Anterior cingulate cortex (tissue), 58 donors: ENCODE data around the gene FAAP20.

ENCODE experiments used
- DNase-seq, 58 donors: peaks; one replicate each; lab custom pipeline; 2025; lab: John Stamatoyannopoulos, UW

Gene FAAP20

DNA sequence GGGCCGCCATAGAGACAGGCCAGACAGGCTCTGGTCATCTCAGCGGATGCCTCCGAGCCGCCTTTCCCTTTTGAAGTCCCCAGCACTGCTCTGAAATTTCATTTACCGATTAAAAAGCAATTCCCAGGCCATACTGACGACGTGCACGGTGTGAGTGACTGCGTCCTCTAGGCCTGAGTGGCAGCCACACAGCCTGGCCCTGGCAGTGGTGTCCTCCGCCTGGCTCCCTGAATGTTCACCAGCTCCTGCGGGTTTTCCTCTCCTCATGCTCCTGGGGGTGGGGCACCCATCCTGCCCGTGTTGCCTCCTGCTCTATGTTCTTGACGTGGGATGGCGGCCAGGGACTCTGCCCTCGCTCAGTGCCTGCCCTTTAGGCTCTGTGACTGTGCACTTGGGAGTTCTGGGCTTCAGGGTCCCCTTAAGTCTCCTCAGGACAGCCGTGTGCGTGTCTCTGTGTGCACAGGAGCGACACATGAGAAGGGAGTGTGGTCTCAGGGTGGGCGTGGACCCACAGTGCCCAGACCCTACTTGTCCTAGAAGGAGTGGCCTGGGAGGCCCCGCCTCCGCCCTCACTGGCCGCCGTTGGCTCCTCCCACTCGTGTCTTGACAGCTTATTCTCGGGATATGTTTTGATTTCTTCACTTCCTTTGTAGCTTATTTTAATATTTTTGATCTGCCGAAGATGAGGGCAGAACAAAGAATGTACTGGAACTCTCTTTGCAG, 37.1 kb upstream of the FAAP20 start:
- peak in 48 of 58 donors; percentile 20 to 77 (median 50) for DNase-seq

DNA sequence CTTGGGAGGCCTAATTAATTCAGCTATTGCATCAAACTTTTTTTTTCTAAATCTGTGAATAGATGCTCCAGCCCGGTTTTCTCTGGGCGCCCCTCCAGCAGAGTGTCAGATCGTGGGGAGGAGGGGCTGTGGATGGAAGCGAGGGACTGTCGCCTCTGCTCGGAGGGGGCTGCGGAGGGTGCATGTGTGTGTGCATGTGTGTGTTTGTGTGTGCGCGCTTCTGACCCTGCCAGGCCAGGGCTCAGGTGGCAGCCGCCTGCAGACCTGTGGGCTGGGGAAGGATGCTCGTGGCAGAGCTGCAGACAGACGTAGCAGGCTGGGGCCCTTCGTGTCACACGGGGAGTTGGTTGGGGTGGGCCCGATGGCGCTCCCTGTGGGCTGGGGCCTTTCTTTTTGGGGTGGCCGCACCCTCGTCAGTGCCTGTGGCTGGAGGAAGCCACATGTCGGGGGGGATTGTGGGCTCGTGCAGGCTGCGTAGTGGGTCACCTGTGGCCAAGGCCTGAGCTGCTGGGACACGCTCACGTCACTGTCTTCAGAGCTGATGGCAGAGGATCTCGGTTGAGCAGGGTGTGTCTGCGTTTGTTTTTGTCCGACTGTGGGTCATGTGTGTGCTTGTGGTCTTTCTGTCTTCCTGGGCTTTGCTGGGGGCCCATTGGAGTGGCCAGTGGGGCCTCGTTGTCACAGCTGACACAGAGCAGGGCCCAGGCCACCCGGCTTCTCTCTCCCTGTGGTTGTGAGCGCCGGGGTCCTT, 36.4 kb upstream of the FAAP20 start:
- DNase-seq, result peak in 49 of 58 donors; percentile 25 to 78 (median 60)

DNA sequence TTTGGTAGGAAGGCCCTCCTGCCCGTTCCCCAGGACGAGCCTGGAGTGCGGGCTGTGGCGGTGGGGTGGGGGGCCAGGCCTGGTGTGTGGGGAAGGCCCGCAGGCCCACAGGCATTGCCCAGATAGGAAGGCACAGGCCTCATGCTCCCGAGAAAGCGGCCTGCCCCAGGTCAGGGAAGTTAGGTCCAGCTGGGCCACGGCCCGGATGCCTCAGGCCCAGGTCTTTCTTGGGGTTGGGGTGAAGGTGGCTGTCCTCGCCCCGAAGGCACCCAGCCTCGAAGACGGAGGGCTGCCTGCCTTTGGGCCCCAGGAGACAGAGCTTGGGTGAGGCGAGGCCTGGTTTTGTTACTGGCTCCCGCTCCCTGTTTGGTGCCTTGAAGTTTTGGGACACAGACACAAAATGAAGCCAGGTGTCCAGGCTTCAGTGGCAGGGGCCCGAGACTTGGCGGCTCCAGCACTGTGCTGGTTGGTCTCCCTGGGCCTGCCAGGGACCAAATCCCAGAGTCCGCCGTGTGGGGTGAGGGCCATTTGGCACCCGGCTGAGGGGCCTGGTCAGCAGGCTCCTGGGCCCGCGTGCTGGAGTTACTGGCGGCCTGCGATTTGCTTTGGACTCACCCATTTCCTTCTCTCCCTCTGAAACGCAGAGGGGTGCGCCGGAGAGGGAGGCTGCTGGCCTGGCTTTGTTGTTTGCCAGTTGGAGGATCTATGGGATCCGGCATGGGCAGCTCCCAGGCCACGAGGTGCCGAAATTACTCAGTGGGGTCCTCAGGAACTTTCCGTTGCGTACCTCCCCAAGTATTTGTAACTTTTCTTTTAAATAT, 35.5 kb upstream of the FAAP20 start:
- DNase-seq, result peak in 37 of 58 donors; percentile 22 to 78 (median 58)

- peak in 54 of 58 donors; percentile 44 to 87 (median 71) for DNase-seq
These were observed 34.7 kb upstream of the FAAP20 start for GRCh38 chr1:2229037-2229864.

DNA sequence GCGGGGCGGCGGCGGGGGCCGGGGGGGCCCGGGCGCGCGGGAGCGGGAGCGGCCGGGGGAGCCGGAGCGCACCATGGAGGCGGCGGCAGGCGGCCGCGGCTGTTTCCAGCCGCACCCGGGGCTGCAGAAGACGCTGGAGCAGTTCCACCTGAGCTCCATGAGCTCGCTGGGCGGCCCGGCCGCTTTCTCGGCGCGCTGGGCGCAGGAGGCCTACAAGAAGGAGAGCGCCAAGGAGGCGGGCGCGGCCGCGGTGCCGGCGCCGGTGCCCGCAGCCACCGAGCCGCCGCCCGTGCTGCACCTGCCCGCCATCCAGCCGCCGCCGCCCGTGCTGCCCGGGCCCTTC, 34.1 kb upstream of the FAAP20 start:
- no peak for DNase-seq

DNA sequence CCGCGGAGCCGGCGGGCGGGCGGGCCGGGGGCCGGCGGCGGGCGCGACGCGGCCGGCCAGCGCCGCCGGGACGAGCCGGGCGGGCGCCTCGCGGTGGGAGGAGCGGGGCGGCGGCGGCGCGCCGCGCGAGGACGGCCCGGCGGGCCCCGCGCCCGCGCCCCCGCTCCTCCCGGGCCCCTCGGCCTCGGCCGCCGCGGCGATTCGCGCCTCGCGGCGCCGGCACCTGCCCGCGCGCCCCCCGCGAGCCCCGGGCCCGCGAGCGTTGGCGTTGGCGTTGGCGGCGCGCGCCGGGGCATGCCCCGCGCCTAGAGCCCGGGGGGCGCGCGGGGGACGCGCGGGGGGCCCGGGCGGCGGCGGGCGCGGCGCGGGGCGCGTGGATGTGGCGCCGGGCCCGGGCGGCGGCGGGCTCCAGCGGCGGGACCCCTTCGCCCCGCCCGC, 33.6 kb upstream of the FAAP20 start, which contains the start of gene SKI:
Gene SKI (plus strand): TSS at position 163 of the 438 bp plus-strand sequence. CDS start 448 bp downstream, outside the sequence.
- DNase-seq, result no peak

GRCh38 chr1:2227346-2228156, 33.0 kb upstream of the FAAP20 start:
- DNase-seq, result peak; percentile 66 to 98 (median 93)

GRCh38 chr1:2226525-2227345, 32.2 kb upstream of the FAAP20 start:
- no peak for DNase-seq

GRCh38 chr1:2224631-2225428, 30.3 kb upstream of the FAAP20 start:
- no peak for DNase-seq

DNA sequence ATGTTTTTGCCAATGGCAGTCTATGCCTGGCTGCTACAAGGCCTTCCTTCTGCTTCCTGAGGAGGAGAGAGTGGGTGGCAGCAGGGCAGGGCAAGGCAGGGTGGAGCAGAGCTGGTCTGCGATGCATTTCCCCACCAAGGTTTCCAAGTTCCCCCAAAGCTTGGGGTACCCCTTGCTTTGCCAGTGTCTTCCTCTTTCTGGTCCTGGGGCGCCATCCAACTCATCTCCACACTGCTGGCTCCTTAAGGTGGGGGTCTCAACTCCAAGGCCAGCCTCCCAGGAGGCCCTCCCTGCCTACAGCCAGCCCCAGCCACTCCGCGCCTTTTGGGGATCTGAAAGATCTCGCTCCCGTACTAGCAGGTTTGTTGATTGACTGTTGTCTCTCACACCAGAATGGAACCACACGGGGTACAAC, 29.6 kb upstream of the FAAP20 start:
- DNase-seq, result no peak

- no peak for DNase-seq
These were observed 26.7 kb upstream of the FAAP20 start for GRCh38 chr1:2221271-2221670.

GRCh38 chr1:2216767-2217058, 22.1 kb upstream of the FAAP20 start:
- no peak for DNase-seq

- no peak for DNase-seq
These were observed 21.6 kb upstream of the FAAP20 start for GRCh38 chr1:2215909-2216766.

- no peak for DNase-seq
These were observed 20.8 kb upstream of the FAAP20 start for GRCh38 chr1:2215329-2215728.

DNA sequence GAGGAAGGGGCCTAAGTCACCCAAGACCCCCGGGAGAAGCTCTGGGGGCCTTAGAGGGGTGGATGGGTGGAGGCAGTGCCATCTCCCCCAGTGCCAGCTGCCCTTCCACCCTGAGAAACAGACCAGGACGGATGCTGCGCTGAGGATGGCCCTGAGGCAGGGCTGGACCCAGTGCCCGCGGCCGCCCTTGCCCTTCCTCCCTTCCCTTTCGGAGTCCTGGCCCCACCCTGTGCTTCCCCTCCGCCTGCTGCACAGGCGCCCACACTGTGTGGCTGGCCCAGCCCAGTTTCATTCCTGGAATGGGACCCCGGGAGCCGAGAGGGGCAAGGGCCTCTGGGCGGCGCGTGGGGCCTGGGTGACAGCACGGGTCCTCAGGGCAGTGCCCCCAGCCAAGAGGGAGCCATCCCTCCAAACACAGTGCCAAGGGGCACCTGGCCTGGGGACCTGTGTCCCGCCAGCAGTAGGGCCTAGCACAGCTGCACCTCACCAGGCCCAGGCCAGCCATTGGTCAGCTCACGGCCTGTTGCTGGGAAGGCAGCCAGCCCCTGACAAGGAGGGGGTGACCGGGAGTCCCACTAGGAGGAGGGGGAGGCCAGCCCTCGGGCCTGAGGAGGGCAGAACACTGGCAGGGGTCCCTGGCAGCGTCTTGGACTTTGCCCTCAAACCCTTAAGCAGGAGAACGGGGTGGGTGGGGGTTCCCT, 20.1 kb upstream of the FAAP20 start:
- peak in 24 of 58 donors; percentile 21 to 70 (median 43) for DNase-seq
